GM19043 (cell line): ENCODE results near the gene MIPEP.
"Not testable (repeated sequence)": the region's sequence is repeated elsewhere in the genome, so short reads cannot be mapped to it uniquely, and the experiment has no call there.

ENCODE experiments used
- ATAC-seq: cut with Tn5 transposase; IDR thresholded peaks from one replicate; pipeline ENCODE4 v1.9.1; 2021; ENCODE audit warnings: low read depth; ENCODE audit not compliant: unreplicated experiment

Gene MIPEP

DNA sequence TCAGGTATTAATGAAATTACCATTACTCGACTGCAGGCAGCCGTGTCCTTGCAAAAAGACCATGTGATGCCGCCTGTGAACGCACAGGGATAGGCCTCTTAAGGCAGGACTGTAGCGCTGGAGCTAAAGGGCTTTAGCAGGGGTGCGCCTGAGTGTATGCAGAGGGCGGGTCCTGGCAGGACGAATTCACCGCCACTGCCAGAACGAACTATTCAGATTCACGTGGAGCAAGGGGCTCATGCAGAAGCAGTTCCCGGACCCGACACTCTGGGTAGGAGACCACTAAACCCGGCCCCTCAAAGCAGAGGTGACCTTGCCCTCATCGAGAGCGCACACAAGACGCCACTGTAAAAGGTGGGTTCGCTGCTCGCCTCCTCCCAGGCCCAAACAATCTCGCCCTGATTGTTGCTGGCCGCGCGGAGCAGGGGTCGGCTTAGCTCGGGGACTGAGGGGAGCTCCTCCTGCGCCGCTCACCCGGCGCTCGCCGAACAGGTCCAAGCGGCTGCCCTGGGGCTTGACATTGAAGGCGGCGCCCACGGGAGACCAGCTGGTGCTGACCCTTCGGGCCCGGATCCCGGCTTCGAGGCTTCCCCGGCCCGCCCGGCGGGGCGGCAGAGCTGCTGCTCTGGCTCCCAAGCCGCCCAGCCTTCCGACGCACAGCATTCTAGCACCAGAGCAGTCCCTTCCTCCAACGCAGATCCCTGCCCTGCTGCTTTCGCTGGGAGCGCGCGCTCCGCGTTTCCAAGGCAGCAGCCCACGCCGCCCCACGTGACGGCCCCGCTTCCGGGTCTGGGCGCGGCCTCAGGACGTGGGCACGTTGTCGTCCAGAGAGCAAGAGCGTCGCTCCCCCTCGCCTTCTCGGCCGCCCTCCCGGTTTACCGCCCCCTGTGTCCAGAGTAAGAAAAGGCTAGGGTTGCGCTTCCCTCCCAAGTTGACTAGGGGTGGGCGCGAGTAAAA lies at the start of gene MIPEP:
Gene MIPEP, minus strand, starts transcription at position 743 of the 957 bp plus-strand sequence. Its CDS starts 80 bp downstream, at position 663.
- peak; percentile 94 for ATAC-seq

DNA sequence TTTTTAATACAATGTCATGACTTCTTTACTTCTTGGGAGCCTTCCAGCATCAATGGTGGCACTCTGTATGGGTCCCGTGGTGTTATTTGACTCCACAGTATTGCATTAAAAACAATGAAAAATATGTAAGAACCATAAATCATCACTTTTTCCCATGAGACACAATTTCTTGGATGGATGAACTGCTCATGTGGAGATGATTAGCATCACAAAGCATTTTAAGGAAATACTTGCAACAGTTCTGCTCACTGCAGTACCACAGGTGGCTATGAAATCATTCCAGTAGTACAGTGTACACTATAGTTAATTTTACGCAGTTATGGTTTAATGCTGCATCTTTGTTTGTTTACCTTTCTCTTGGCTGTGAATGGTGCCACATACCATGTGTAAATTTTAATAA lies 45.3 kb upstream of the MIPEP start:
- no peak for ATAC-seq

- ATAC-seq = no peak
Observed at GRCh38 chr13:23928985-23929384, 39.8 kb upstream of the MIPEP start.

DNA sequence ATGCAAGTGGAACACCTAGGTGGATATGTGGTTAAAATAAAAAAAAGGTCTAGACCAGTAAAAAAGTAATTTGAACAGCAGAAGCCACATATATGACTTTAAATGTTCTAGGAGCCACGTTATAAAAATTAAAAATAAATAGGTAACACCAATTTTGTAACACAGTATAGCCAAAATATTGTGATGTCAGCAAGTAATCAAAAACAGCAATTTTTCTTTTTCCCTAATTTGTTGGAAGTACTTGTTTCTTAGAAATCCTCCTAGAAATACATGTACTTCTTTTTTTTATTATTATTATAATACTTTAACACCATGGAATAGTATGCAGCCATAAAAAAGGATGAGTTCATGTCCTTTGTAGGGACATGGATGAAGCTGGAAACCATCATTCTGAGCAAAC lies 33.8 kb upstream of the MIPEP start:
- no peak for ATAC-seq

DNA sequence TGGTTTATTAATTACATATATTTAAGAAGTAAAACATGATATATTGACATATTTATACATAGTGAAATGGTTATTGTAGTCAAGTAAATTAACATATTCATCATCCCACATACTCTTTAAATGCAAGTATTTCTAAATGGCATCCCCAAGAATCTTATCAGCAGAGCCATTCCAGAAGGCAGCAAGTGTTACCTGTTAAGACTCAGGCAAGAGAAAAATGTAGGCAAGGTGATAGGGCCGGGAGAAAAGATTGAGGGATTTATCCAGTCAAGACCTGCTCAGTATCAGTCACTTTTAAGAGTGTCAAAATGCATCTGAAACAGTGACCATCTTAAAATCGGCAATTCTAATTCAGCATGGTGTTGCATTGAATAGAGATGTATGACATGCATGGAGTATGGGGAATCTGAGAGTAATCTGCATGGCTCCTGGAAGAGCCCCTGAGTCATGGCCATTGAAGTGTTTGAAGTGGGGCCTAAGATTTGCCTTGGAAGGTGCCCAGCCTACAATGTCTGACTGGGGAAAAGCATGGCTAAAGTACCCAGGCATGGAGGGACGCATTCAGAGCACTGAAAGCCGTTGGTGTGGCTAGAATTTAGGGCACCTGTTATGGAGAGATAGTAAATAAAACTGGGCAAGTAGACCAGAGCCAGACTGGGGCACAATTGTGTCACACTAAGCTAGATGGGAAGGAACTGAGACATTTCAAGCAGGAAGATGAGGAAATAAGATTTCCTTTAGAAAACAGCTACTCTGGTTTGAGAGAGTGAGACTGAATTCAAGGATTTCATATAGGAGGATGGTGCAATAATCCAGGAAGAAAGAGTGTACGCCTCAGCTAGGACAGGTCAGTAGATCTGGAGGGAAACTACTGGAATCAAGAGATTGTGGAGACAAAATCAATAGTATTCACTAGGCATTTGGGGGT lies 33.1 kb upstream of the MIPEP start:
- no peak for ATAC-seq

DNA sequence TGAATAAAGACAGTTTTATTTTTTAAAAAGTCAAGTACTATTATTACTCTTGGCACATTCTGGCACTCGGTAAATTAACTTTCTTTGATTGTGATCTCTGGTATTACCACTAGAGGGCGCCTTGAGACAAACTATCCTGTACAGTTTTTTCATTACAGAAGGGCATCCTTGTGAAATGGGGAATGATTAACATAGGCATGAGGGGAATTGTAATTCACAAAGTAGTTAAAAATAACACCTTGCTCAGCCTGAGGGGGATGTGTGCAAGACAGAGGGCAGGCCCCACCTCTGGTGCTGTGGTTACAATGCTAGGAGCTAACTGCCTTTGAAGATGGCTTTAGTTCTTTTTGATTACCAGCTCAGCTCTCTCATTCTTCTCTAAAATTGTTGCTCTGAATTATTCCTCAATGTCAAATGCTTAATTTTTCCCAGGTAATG lies 32.3 kb upstream of the MIPEP start:
- ATAC-seq = no peak

DNA sequence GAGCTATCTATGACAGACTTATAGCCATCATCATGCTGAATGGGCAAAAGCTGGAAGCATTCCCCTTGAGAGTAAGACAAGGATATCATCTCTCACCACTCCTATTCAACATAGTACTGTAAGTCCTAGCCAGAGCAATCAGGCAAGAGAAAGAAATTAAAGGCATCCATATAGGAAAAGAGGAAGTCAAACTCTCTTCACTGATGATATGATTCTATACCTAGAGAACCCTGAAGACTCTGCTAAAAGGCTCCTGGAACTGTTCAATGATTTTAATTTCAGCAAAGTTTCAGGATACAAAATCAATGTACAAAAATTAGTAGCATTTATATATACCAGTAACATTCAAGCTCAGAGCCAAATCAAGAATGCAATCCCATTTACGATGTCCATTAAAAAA lies 29.8 kb upstream of the MIPEP start:
- ATAC-seq = no peak

- ATAC-seq = no peak
Observed at GRCh38 chr13:23918208-23918607, 29.0 kb upstream of the MIPEP start.

- ATAC-seq = no peak
Observed at GRCh38 chr13:23915308-23915707, 26.1 kb upstream of the MIPEP start.

DNA sequence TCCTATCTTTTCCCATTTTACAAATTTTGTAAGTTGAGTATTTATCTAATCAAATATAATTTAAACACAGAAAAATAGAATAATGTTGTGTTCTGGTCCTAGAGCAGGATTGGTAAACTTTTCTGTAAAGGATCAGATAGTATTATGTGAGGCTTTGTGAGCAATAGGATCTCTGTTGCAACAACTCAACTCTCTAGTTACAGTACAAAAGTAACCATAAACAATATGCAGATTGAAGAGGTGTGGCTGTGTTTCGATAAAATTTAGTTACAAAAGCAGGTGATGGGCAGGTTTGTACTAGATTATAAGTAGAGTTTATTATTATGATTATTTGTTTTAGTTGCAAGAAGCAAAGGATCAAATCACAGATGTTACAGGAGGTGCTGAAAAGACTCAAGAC lies 23.3 kb upstream of the MIPEP start:
- no peak for ATAC-seq

DNA sequence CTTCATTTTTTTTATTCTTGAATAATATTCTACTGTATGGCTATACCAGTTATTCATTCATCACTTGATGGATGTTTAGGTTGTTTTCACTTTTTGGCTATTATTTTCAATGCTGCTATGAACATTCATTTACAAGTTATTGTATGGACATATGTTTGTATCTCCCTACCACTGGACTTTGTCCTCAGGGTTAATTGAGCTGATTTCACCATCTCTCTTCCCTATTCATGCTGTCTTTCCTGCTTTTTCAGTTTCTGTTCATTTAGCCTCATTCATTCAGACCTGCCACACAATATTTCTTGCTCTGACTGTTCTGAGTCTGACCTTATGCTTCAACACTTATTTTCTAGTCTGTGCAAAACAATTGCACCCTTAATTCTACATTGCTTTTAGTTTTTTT lies 20.4 kb upstream of the MIPEP start:
- ATAC-seq = no peak

- no peak for ATAC-seq
Observed at GRCh38 chr13:23905766-23906165, 16.6 kb upstream of the MIPEP start.

- no peak for ATAC-seq
Observed at GRCh38 chr13:23903906-23904280, 14.7 kb upstream of the MIPEP start.

DNA sequence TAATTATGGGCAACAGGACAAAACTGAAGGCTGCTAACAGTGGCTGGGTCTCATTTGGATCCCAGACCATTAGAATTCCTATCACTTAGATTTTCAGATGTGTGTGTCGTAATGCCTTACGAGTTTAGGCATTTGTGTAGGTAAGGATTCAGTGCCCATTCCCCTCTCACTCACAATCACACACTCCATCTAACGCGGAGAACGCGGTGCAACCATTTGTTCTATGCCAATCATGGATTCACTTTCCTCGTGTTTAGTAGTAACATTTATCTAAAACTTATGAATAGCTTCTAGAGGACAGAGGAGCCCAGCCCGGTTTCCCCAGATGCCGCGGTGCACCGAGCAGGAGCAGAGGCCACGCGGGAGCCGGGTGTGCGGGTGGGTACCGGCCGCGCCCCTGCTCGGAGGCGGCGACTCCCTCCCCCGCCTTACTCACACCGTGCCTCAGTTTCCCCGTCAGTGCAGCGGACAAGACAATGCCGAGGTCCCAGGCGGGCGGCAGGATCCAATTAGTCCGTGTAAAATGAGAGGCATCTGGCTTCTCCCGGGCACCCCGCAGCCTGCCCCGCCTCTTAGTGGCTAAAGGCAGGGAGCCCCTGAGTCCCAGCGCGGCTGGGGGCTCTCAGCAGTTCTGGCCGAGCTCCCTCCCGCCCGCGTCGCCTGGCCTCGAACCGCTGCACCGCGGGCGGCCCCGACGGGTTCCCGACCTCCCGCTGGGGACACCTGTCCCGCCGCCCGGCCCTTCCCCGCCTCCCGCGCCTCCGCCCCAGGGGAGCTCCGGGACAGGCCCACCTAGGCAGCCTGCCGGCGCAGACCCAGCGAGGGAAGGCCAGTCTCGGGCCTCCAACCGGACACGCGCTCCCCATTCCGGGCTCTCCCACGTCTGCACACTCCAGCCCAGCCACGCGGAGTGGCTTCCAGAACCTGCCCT lies 14.0 kb upstream of the MIPEP start:
- no peak for ATAC-seq

GRCh38 chr13:23901365-23901764 lies 12.2 kb upstream of the MIPEP start:
- no peak for ATAC-seq

GRCh38 chr13:23899555-23899954 lies 10.4 kb upstream of the MIPEP start:
- no peak for ATAC-seq

DNA sequence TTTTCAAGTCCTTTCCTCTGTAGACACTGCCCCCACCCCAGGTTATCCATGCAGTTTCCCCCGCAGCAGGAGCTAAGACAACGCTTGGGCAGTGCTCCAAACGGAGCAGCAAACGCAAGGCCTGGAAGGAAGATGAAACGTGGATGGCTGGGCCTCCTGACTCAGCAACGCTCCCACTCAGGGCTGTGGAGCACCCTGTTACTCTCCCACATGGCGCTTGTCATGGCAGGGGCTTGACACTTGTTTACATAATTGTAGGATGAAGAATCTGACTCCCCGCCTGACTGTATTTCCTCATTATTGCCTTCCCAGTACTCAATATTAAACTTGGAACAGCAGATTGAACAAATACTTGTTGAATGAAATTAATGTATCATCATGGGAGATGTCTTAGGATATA lies 8.9 kb upstream of the MIPEP start:
- no peak for ATAC-seq

- ATAC-seq = not testable (repeated sequence)
Observed at GRCh38 chr13:23897452-23897919, 8.3 kb upstream of the MIPEP start, which contains the start of gene C1QTNF9B. TSS of gene C1QTNF9B (minus strand) at chr13:23897502.

DNA sequence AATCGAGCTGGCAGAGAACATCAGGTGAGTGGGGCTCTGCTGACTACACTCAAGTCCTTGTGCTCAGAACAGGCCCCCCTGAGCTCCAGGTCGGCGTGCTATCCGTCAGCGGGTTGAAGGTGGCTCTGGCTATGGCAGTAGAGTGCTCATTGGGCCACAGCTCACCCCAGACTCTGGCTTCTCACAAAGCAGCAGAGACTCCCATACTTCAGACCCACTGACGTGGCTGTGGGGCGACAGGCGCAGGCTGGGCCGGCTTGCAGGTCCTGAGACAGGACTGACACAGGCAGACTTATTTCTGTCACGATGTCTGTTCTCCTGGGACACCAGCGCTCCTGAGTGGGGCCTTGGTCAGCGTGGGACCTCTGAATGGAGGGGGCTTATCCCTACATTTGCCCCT lies 5.5 kb upstream of the MIPEP start:
- not testable (repeated sequence) for ATAC-seq

DNA sequence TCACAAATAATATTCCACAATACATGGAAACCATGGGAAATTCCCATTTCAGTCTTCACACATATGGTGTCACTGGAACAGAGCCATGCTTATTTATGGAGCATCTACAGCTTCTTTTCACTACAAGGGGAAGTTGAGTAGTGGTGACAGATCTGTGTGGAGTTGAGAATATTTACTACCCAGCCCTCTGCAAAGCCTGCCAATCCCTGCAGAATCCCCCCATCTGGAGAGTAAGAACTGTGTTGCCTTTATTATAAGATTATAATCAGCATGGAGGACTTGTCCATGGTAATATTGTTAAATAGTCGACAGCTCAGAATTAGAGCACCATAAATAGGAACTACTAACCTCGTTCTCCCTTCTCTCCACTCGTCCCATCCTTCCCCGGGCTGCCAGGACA lies 4.6 kb upstream of the MIPEP start:
- ATAC-seq = not testable (repeated sequence)
